Astrocyte of the cerebellum (primary cell): ENCODE results near the gene PTPRA.

Source experiments
- DNase-seq: peaks from one replicate; pipeline ENCODE4 v3.0.0-alpha.2; 2011; ENCODE audit warnings: low read depth
- H3K4me3 ChIP-seq: 2 replicates; pipeline ENCODE4 v1.5.1; 2011; ENCODE audit warnings: mild to moderate bottlenecking, low read depth, low read length, moderate library complexity
- in situ Hi-C: cut with HindIII; loops from 2 replicates; pipeline ENCODE4 v1.10.0; 2017; ENCODE audit warnings: low sequenced_read_pairs
- TF ChIP-seq, protein P1 (sequence below): IDR thresholded peaks from 2 replicates; pipeline ENCODE4 v1.5.1; 2012; ENCODE audit warnings: low read length, low read depth, moderate library complexity, mild to moderate bottlenecking; ENCODE audit errors: missing control alignments

The PTPRA gene

DNA sequence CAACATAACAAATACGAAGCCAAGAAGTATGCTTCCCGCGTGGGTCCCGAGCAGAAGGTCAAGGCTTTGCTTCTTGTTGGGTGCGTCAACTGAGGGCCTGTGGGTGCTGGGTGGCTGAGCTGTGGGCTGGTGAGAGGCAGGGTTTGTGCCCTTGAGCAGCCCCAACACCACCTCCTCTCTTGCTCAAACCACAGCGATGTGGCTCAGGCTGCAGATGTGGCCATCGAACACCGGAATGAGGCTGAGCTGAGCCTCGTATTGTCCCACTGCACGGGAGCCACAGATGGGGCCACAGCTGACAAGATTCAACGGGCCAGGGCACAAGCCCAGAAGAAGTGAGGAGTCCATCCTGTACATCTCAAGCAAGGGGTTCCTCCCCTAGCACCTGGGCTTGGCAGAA is 7.0 kb upstream of the PTPRA start:
- no peak for DNase-seq
- in situ Hi-C loops, result no loop called here
- no peak overlapping the region for H3K4me3 ChIP-seq
- TF ChIP-seq, protein P1, sequence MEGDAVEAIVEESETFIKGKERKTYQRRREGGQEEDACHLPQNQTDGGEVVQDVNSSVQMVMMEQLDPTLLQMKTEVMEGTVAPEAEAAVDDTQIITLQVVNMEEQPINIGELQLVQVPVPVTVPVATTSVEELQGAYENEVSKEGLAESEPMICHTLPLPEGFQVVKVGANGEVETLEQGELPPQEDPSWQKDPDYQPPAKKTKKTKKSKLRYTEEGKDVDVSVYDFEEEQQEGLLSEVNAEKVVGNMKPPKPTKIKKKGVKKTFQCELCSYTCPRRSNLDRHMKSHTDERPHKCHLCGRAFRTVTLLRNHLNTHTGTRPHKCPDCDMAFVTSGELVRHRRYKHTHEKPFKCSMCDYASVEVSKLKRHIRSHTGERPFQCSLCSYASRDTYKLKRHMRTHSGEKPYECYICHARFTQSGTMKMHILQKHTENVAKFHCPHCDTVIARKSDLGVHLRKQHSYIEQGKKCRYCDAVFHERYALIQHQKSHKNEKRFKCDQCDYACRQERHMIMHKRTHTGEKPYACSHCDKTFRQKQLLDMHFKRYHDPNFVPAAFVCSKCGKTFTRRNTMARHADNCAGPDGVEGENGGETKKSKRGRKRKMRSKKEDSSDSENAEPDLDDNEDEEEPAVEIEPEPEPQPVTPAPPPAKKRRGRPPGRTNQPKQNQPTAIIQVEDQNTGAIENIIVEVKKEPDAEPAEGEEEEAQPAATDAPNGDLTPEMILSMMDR, result no peak

DNA sequence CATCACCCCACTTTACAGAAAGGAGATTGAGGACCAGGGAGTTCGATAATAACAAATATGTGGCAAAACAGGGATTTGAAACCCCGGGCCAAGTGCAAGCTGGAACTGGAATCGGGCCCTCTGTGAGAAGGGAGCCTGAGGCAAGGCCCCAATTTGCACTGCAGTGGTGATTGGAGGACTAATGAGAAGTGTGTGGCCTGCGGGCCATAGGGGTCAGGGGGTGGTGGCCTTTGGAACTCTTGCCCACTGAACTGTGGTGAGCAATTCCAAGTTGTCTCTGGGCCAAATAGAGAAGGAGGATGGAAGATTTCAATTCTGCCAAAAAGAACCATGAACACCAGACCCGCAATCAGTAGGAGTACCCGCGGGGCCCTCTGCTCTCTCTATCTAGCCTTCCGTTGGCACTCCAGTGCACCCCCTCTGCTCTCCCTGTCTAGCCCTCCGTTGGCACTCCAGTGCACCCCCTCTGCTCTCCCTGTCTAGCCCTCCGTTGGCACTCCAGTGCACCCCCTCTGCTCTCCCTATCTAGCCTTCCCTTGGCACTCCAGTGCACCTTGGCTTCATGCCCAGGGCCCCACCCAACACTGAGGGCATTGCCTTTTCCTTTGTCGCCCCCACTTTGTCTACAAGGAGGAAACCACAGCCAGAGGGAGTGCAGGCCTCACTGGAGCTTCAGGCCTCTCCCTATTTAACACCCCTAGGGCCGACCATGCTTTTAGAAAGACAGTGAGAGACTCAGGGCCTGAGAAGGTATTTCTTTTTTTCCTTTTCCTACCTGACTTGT is 6.0 kb upstream of the PTPRA start:
- in situ Hi-C loops, result no loop called here
- no peak overlapping the region for H3K4me3 ChIP-seq
- TF ChIP-seq, protein P1, result no peak
- no peak for DNase-seq

DNA sequence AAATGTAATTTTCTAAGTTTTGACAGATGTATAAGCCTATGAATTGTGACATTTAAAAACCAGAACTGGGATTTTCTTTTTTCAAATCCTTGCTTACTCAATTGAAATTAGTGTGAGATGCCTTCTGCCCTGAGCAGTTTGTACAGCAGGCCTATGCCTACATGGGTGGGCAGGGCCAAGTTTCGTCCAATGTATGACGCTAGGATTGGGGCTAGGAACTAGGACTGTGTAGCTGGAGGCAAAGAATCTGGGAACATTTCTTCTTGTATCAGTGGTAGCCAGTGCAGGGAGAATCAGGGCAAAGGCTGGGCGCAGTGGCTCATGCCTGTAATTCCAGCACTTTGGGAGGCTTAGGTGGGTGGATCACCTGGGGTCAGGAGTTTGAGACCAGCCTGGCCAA is 3.9 kb upstream of the PTPRA start:
- H3K4me3 ChIP-seq, result no peak overlapping the region
- in situ Hi-C loops, result no loop called here
- DNase-seq, result no peak
- TF ChIP-seq, protein P1, result no peak

DNA sequence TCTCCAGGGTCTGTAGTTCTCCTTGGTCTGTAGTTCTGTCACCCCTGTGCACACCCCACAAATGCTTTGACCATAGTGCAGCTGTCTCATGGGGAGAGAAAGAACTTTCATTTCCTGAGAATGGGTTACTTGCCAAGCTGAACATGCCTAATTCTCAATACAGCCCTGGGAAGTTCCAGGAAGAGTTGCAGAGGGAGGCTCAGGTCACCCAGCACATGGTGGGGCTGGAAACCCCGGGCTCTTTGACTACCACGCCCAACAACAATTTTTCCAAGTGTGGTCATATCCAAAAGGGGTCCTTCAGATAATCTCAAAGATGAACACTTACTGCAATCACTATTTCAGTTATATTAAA is 2.2 kb upstream of the PTPRA start:
- no peak overlapping the region for H3K4me3 ChIP-seq
- TF ChIP-seq, protein P1, result no peak
- in situ Hi-C loops, result no loop called here
- no peak for DNase-seq

DNA sequence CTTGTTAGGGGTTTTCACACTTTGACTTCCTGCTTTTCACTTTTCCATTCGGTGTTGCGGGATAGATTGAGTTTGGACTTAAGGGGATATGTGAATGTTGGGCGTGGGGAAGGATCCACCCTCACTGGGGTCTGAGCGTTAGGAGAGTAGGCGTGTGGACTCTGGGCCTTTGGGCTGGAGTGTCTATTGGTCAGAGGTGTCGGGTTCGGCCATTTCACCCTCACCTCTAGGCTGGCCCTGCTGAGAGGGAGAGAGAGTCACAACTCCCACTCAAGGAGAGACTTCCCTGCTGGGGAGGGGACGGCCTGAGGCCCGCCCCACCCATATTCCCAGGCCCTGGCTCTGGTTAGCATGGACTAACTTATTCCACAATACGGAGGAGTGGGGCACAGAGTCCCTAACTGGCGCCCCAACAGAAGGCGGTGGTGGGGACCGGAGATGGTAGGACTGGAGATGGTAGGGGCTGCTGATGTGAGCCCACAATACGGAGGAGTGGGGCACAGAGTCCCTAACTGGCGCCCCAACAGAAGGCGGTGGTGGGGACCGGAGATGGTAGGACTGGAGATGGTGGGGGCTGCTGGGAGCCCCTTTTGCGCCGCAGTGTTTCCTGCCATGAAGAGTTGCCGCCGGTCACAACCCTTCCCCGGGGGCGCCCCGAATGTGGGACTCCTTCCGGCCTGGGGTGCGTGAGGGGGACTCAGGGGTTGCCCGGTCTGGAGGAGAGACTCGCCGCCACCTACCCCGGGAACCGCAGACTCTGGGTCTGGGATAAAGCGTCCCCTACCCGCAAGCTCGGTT is 1.4 kb upstream of the PTPRA start:
- no peak for DNase-seq
- in situ Hi-C loops, result no loop called here

DNA sequence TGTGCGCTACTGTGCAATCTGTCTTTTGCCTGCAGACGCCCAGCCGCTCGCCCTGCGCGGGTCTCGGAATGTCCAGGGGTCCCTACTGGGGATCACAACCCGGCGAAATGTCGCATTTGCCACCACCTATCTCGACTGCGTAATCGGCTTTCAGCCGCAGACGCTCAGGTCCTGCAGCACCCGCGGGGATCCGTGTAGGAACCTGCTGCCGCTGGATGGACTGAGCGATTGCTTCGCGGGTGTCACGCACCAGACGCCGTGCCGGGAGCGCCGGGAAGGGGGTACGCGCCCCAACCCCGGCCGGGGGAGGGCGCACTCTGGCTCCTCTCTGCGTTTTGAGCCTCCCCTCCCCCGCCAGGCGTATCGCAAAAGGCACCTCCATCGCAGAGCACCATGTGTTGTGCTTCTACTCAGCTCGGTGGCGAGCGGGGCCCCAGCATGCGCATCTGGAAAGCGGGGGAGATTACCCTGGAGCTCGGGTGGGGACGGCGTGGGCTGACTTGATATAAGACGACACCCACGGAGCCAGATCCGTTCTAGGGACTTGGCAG is 747 bp upstream of the PTPRA start:
- in situ Hi-C loops, result no loop called here
- TF ChIP-seq, protein P1, result peak; percentile 14
- DNase-seq, result no peak
- peak overlapping the region; percentile 72 for H3K4me3 ChIP-seq

More for the DNA sequence above, 1.4 kb upstream of the PTPRA start:
- peak overlapping the region; percentile 72 for H3K4me3 ChIP-seq
- TF ChIP-seq, protein P1, result no peak
